Measurements from ENCODE around the gene SASH1. TPM values are rescaled to one million over a fixed set of nuclear protein-coding genes. Genes with fewer than 3 reads are reported as not detected.

Gene SASH1
- total and polyA plus RNA-seq, 9 of the 15 experiments (the other 6 are each of a cell fraction or from before 2014, with no cell fraction given) = 0.35 to 3.5 (median 1.6) TPM

- TF ChIP-seq E2F3 (CRISPR knock-in tag; IDR thresholded peaks at IDR 0.05) (no peak), SMAD3 (CRISPR knock-in tag; conservative IDR thresholded peaks at IDR 0.05) (no peak), ZKSCAN8 (CRISPR knock-in tag; IDR thresholded peaks at IDR 0.05) (no peak)
Observed at GRCh38 chr6:148523551-148523950, 180.9 kb downstream of the SASH1 start (continued).

GRCh38 chr6:148524471-148524882, 181.8 kb downstream of the SASH1 start:
- FAIRE-seq (no peak), DNase-seq (ENCODE audit: extremely low read depth in 1 of 4, low spot score in 3 of 4) (no peak), ATAC-seq (no peak)
- H3K79me2 ChIP-seq (ENCODE audit: control insufficient read depth, insufficient read depth, low read length) = no peaks in the 10 kb centered on the region
- no peaks in the 10 kb centered on the region for H3K9me3 ChIP-seq (replicated peaks; ENCODE audit: control insufficient read depth, insufficient read depth, low read depth, low read length)
- H3K36me3 ChIP-seq (ENCODE audit: control insufficient read depth, insufficient read depth, low read length) = no peaks in the 10 kb centered on the region
- 15% methylated on average over 7 of the region's 7 CpGs for WGBS (ENCODE audit: insufficient coverage, low coverage, missing lambda C conversion rate)
- ChIA-PET POLR2A (interaction anchor here (0.7 kb wide), 2 partner anchors 368 to 846 kb away, joined by 3 to 4 read pairs; no protein-coding TSS in a partner anchor), CTCF (ENCODE audit: low intra/inter-chr PET ratio) (interaction anchor here (0.7 kb wide), 1 partner anchor 99 kb away, joined by 4 read pairs; no protein-coding TSS in a partner anchor)
- H3K27ac ChIP-seq (ENCODE audit: extremely low read depth, low read depth, low read length) = no peak overlapping the region
- H3K4me2 ChIP-seq (ENCODE audit: insufficient read depth, low read length) = no peak overlapping the region
- H3K4me1 ChIP-seq (replicated peaks in 1 of 2; ENCODE audit: control insufficient read depth in 2 of 2, insufficient read depth in 2 of 2, low read length in 2 of 2) = peaks cover 0 to 4% of the 10 kb centered on the region in 2 experiments; a peak in 2 of 5 replicates
- no peak overlapping the region for H3K9ac ChIP-seq (ENCODE audit: insufficient read depth in 1 of 2, low read depth in 2 of 2, low read length in 2 of 2)
- intact Hi-C loops (cut with micrococcal nuclease) (no loop called here), in situ Hi-C loops (cut with MboI) (no loop called here)
- no peaks in the 10 kb centered on the region for H4K20me1 ChIP-seq (replicated peaks; ENCODE audit: control insufficient read depth, insufficient read depth, low read length)
- peaks cover 0 to 10% of the 10 kb centered on the region in 2 experiments; a peak in 2 of 5 replicates for H3K27me3 ChIP-seq (ENCODE audit: control insufficient read depth in 2 of 2, insufficient read depth in 2 of 2, low read length in 2 of 2)
- no peaks in the 10 kb centered on the region for H3K9me1 ChIP-seq (ENCODE audit: control insufficient read depth, insufficient read depth, low read length)
- H2AFZ ChIP-seq (ENCODE audit: low read depth, low read length) = no peak overlapping the region
- BruUV-seq (replicated peaks) = no TSS peak
- H3K4me3 ChIP-seq = no peak overlapping the region
- TF ChIP-seq NR1H2 (CRISPR knock-in tag; IDR thresholded peaks at IDR 0.05) = no peak
- no peak for TF ChIP-seq POLR2H (tag; IDR thresholded peaks at IDR 0.05; ENCODE audit: low read depth)
- no peak for TF ChIP-seq TCFL5 (CRISPR knock-in tag; conservative IDR thresholded peaks at IDR 0.05)
- TF ChIP-seq ZNF518B (CRISPR knock-in tag; IDR thresholded peaks at IDR 0.05) = no peak
- no peak for TF ChIP-seq ZBTB8A (IDR thresholded peaks at IDR 0.05; ENCODE audit: partially characterized antibody)
- TF ChIP-seq HNRNPL (IDR thresholded peaks at IDR 0.05; ENCODE audit: low read depth, low read length) = no peak
- no peak for TF ChIP-seq ZNF23 (CRISPR knock-in tag; IDR thresholded peaks at IDR 0.05)
- TF ChIP-seq ZSCAN32 (CRISPR knock-in tag; IDR thresholded peaks at IDR 0.05) = no peak
- TF ChIP-seq ZNF134 (CRISPR knock-in tag; conservative IDR thresholded peaks at IDR 0.05) = no peak
- TF ChIP-seq CHCHD3 (CRISPR knock-in tag; IDR thresholded peaks at IDR 0.05) = no peak
- TF ChIP-seq NR4A1 (CRISPR knock-in tag; IDR thresholded peaks at IDR 0.05) = no peak
- no peak for TF ChIP-seq NR4A1 (tag; IDR thresholded peaks at IDR 0.05)
- TF ChIP-seq ZNF76 (CRISPR knock-in tag; IDR thresholded peaks at IDR 0.05; ENCODE audit: borderline replicate concordance) = no peak
- TF ChIP-seq HNRNPUL1 (IDR thresholded peaks at IDR 0.05; ENCODE audit: low read length) = no peak
- TF ChIP-seq ARHGAP35 (IDR thresholded peaks at IDR 0.05; ENCODE audit: partially characterized antibody) = no peak
- TF ChIP-seq ARID2 (IDR thresholded peaks at IDR 0.05) = no peak
